GM12872 (cell line): Measurements from ENCODE around the gene SCN4A.

Source experiments
- TF ChIP-seq, protein P1 (sequence below): IDR thresholded peaks from 3 replicates; pipeline ENCODE4 v1.5.1; 2011; ENCODE audit warnings: low read depth, mild to moderate bottlenecking, low read length, moderate library complexity; ENCODE audit not compliant: insufficient read depth

The SCN4A gene

DNA sequence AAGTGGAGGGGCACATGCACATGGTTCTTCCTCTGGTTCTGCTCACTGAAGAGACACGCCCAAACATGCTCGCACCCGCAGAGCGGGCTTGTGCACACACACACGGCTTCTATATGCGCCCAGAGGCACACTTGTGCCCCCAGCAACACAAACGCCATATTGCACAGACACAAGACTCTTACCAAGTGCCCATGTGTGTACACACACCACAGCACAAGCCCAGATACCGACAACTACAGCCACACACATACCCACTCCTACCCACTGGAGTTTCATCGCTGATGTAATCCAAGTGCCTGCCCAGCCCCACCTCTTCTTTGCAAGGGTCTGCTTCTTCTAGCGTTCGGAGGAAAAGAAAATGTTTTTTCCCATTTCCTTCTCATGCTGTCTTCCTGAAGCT is 18.9 kb upstream of the SCN4A start:
- TF ChIP-seq, protein P1, sequence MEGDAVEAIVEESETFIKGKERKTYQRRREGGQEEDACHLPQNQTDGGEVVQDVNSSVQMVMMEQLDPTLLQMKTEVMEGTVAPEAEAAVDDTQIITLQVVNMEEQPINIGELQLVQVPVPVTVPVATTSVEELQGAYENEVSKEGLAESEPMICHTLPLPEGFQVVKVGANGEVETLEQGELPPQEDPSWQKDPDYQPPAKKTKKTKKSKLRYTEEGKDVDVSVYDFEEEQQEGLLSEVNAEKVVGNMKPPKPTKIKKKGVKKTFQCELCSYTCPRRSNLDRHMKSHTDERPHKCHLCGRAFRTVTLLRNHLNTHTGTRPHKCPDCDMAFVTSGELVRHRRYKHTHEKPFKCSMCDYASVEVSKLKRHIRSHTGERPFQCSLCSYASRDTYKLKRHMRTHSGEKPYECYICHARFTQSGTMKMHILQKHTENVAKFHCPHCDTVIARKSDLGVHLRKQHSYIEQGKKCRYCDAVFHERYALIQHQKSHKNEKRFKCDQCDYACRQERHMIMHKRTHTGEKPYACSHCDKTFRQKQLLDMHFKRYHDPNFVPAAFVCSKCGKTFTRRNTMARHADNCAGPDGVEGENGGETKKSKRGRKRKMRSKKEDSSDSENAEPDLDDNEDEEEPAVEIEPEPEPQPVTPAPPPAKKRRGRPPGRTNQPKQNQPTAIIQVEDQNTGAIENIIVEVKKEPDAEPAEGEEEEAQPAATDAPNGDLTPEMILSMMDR: no peak

DNA sequence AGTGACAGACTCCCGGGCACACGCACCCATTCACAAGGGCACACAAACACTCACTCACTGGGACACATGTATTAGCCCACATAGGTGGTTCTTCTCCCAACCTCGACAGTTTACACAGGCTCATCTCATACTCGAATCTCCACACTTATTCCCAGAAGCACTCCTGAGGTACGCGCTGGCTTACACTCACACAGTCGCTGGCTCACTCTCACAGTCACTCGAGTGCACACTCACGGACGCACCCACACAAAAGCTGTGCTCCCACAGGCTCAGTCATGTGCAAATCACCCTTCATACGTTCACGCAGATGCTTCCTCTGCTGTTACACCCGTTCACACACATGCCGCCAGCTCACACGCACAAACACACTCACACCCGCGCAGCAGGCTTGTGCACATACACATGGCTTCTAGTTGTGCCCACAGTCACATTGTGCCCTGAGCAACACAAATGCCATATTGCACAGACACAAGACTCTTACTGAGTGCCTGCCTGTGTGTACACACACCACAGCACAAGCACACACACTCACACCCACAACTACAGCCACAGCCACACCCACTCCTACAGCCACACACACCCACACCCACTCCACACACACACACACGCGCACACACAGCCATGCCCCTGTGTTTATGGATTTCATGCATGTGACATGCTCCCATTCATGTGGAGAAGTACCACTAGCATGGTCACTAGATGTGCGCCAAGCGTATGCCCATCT is 17.1 kb upstream of the SCN4A start:
- TF ChIP-seq, protein P1: no peak

DNA sequence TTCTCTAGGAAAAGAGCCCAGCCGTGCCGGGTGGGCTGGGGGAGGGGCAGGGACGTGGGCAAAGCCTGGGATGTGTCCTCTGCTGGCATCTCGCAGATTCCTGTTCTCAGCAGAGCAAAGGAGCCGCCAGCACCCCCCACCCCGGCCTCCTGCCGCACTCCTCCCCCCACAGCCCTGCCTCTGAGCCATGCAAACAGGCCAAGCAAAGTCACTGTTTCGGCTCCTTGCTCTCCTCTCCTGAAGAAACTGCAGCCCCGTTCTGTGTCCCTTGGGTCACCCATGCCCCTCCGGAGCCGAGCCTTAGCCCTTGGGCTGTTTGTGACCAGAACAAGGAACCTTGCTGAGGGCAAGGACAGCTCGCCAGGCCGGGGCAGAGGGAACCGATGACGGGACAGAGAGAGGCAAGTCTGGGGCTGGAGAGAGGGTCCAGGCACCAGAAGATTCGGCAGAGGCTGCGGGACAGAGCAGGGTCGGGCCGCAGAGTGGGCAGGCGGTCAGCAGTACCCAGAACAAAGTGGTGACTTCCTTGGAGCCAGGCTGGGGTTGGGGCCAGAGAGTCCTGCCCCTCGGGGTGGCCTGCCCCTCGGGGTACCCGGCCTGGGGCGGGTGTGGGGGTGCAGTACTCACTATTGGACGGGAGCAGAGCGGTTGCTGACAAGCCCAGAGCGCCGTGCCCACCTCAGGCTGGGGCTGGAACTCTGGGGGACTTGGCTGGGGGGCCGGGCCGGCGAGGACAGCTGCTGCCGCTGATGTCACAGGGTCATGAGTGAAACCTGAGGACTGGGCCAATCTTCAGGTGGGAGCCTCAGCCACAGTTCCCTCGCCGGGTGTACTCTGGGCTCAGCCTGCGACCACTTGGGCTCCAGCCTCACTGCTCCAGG is 16.3 kb upstream of the SCN4A start:
- TF ChIP-seq, protein P1: no peak

DNA sequence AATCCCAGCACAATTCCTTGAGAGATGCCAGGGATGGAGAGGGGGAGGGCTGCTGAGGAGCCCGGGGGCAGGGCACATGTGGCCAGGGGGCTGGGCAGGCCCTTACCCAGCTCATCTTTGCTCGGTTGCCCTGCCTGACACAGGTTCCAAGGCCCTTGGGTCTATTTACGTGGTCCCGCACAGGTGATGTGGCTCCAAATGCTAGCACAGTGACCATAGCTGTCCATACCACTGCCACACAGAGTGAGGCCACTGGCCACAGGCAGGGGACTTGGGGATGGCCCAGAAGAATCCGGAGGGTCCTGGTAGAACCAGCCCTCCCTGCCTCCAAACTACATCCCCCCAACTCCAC is 15.4 kb upstream of the SCN4A start:
- TF ChIP-seq, protein P1: no peak

DNA sequence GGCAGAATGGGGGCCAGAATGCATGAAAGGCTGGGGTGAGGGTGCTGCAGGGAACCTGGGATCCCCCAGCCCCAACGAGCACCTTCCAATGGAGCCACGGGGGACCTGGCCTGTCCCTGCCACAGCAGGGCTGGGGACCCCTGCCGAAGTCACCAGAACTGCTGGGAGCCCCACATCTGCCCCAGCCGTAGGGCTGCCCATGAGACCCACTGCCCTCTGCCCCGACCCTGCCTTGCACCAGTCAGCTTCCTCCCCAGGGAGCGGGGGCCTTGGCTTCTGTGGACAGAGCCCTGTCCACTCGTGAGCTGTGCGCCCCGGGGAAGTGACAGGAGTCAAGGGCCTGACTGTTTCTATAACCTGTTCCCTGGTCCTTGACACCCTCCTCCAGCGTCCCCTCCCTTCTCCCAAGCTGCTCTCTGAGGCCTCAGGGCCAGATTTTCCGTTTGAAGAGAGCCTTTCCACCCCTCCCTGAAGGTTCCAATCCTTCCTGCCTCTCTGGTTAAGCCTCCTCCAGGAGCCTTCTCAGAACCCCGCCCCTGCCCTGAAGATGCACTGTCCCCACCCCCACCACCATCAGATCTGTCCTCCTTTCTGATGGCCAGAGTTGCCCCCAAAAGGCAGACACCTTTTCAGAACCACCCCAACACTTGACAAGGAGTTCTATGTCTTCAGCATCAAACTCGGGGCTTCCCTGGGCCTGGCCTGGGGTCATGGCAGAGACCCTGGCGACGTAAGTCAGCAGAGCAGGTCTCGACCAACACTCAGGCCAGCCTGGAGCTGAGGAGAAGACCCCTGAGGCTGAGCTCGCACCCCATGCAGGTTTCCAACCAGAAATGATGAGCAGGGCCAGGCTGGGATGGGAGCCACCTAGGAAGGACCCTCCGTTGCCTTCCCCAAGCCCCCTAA is 14.8 kb upstream of the SCN4A start:
- TF ChIP-seq, protein P1: no peak

DNA sequence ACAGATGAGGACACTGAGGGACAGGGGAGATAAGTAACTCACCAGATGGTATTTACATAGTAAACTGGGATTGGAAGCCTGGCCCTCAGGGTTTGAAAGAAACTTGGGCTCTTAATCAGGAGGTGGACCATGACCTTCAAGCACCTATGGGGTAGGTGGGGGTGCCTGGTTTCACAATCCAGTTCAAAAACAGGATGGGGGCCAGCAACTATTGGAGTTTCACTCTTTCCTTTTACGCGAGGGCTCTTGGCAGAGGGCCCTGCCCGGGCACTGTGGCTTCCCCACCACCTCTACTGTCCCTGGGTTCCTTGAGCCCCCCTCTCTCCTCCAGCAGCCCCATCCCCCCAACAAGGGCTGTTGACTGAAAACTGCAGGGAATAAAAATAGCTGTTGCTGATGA is 14.1 kb upstream of the SCN4A start:
- TF ChIP-seq, protein P1: no peak
